ENCODE data around the gene TNFRSF4.

TNFRSF4 gene

DNA sequence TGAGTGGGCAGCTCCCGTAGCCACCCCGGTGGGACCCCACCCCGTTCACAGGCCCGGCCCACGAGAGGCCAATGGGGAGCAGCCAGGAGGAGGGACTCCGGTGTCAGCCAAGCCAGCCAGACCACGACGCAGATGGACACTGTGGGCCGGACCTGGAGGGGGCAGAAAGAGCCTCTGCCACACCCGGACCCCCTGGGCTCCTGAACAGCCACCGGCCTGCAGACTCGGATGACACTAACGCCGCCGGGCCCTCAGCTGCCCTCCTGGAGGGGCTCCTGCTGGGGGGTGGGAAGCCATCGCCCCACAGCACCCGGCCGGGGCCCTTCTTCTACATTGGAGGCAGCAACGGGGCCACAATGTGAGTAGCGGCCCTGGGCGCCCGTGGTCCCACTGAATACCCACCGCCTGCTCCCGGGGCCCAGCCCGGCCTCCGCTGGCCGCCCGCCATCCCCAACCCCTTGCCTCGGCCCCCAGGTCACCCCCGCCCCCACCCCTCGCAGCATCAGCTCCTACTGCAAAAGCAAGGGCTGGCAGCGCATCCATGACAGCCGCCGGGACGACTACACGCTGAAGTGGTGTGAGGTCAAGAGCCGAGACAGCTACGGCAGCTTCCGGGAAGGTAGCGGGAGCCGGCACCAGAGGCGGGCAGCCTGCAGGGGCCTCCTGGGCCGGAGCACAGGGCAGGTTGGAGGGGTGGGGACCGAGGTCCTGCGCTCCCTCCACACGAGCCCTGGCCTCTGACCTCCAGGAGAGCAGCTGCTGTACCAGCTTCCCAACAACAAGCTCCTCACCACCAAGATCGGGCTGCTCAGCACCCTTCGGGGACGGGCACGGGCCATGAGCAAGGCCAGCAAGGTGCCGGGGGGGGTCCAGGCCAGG, 33.7 kb downstream of the TNFRSF4 start:
- no peak overlapping the region for H3K4me3 ChIP-seq (ENCODE audit: low read length)
- no peak overlapping the region for H2BK120ac ChIP-seq (ENCODE audit: low read depth, low read length)
- no peak overlapping the region for H3K9ac ChIP-seq (ENCODE audit: low read length)
- no CpG with 5 or more reads among the region's 51 CpGs for WGBS (ENCODE audit: extremely low coverage, insufficient coverage, low lambda C conversion rate)
- no peaks in the 10 kb centered on the region for H3K27me3 ChIP-seq (ENCODE audit: insufficient read depth, low read length, poor library complexity)
- no peak overlapping the region for H2BK15ac ChIP-seq (replicated peaks; ENCODE audit: low read depth)
- H3K56ac ChIP-seq (ENCODE audit: low read length), result no peak overlapping the region
- H4K8ac ChIP-seq (ENCODE audit: low read depth, low read length), result no peak overlapping the region
- no peak overlapping the region for H4K5ac ChIP-seq (ENCODE audit: low read length)
- H2BK5ac ChIP-seq (ENCODE audit: low read length), result no peak overlapping the region
- no peak for DNase-seq
- no peaks in the 10 kb centered on the region for H3K79me1 ChIP-seq (ENCODE audit: low read length)
- H3K23ac ChIP-seq (ENCODE audit: low read length), result no peak overlapping the region
- H2AK5ac ChIP-seq (ENCODE audit: low read length), result no peak overlapping the region
- no peak overlapping the region for H3K4ac ChIP-seq (ENCODE audit: low read depth, low read length)
- H3K4me2 ChIP-seq (ENCODE audit: low read length), result no peak overlapping the region
- no peaks in the 10 kb centered on the region for H3K4me1 ChIP-seq (ENCODE audit: control insufficient read depth, low read depth, low read length)
- H3K36me3 ChIP-seq (ENCODE audit: control insufficient read depth, insufficient read depth, low read length), result no peaks in the 10 kb centered on the region
- H3K27ac ChIP-seq (ENCODE audit: low read depth, low read length), result no peak overlapping the region
- no peaks in the 10 kb centered on the region for H3K79me2 ChIP-seq (ENCODE audit: control insufficient read depth, insufficient read depth, low read length)
- H3K18ac ChIP-seq (ENCODE audit: low read length), result no peak overlapping the region

DNA sequence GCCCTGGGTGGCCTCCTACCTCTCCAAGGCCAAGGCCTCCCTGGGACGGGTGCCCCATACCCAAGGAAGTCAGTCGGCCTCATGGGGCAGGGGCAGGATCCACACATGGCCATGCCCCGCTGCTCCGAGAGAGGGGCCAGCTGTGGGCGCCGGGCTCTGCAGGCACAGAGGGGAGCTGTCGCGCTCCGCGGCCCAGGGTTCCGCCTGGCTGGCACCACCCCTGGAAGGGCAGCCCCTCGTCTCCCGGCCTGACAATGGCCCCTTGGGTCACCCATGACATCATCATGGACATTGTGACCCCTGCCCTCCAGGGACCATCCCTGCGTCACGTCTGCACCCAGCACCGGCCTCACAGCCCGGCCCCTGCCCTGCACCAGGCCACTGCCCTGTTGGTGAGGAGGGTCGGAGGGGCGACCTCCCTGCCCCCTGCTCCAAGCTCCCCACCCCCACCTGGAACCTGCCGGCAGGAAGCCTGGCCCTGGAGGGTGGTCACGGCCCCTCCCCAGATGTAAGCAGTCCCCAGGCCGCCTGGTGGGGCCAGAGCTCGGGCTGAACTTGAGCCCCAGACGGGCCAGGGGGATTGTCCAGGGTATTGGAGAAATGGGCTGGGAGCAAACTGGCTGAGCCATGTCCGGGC, 34.5 kb downstream of the TNFRSF4 start:
- H3K36me3 ChIP-seq (ENCODE audit: control insufficient read depth, insufficient read depth, low read length), result no peaks in the 10 kb centered on the region
- H2BK120ac ChIP-seq (ENCODE audit: low read depth, low read length), result no peak overlapping the region
- H2BK5ac ChIP-seq (ENCODE audit: low read length), result no peak overlapping the region
- WGBS (ENCODE audit: extremely low coverage, insufficient coverage, low lambda C conversion rate), result no CpG with 5 or more reads among the region's 25 CpGs
- H3K4me3 ChIP-seq (ENCODE audit: low read length), result no peak overlapping the region
- H3K23ac ChIP-seq (ENCODE audit: low read length), result no peak overlapping the region
- no peak overlapping the region for H2AK5ac ChIP-seq (ENCODE audit: low read length)
- H4K5ac ChIP-seq (ENCODE audit: low read length), result no peak overlapping the region
- no peaks in the 10 kb centered on the region for H3K27me3 ChIP-seq (ENCODE audit: insufficient read depth, low read length, poor library complexity)
- no peak overlapping the region for H4K8ac ChIP-seq (ENCODE audit: low read depth, low read length)
- no peak overlapping the region for H3K4ac ChIP-seq (ENCODE audit: low read depth, low read length)
- no peak overlapping the region for H2BK15ac ChIP-seq (replicated peaks; ENCODE audit: low read depth)
- no peak overlapping the region for H3K56ac ChIP-seq (ENCODE audit: low read length)
- H3K4me2 ChIP-seq (ENCODE audit: low read length), result no peak overlapping the region
- H3K79me2 ChIP-seq (ENCODE audit: control insufficient read depth, insufficient read depth, low read length), result no peaks in the 10 kb centered on the region
- H3K18ac ChIP-seq (ENCODE audit: low read length), result no peak overlapping the region
- no peaks in the 10 kb centered on the region for H3K79me1 ChIP-seq (ENCODE audit: low read length)
- no peak for DNase-seq
- H3K27ac ChIP-seq (ENCODE audit: low read depth, low read length), result no peak overlapping the region
- no peak overlapping the region for H3K9ac ChIP-seq (ENCODE audit: low read length)
- H3K4me1 ChIP-seq (ENCODE audit: control insufficient read depth, low read depth, low read length), result no peaks in the 10 kb centered on the region

DNA sequence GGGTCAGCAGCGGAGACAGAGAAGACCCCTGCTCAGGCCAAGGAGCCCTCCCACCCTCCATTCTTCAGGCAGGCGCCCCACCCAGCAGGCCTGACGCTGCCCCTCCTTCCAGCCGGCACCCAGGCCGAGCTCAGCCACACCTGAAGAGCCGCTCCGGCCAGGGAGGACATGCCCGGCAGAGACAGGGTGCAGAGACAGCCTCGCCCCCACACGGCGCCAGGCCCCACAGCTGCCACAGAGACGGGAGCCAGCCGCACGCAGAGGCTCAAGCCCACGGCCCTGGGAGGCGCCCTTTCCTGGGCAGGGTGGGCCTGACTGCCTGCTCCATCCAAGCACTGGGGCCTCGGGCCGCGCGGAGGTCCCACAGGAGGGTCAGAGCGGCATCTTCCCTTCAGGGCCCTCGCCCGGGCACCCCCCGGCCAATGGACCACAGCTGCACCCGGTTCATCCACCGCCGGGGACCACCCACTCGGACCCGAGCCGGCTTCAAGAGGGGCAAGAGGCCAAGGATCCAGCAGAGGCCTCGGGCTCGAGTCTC, 35.1 kb downstream of the TNFRSF4 start:
- DNase-seq, result no peak
- no peaks in the 10 kb centered on the region for H3K27me3 ChIP-seq (ENCODE audit: insufficient read depth, low read length, poor library complexity)
- WGBS (ENCODE audit: extremely low coverage, insufficient coverage, low lambda C conversion rate), result no CpG with 5 or more reads among the region's 32 CpGs

DNA sequence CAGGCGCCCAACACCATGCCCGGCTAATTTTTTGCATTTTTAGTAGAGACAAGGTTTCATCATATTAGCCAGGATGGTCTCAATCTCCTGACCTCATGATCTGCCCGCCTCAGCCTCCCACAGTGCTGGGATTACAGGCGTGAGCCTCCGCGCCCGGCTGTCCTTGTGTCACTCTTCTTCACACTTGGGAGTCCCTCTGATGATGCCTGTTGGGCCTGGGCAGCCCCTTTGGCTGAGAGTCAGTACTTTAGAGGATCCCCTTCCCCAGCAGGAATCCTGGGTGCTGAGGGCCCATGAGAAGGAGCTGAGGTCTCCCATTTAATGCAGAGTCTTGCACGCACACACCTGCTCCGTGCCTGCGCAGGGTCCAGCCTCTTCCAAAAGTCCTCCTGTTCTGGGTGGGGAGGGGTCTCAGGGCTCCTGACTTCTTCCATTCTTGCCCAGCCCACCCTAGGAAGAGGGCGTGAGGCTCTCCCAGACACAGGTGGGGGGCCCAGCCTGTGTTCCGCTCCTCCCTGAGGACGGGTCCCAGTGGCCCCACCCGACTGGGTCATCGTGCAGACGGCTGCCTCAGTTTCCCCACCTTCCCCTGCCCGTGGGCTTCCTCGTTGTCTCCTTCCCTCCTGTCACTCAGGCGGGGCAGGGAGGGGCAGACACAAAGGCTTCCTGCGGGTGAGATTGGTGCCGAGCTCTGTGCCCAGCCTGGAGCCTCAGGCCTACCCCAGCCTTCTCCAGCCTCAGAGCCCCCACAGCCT, 36.3 kb downstream of the TNFRSF4 start:
- Histone ChIP-seq H2AK5ac (ENCODE audit: low read length) (no peak overlapping the region), H2BK15ac (replicated peaks; ENCODE audit: low read depth) (no peak overlapping the region), H2BK120ac (ENCODE audit: low read depth, low read length) (no peak overlapping the region), H3K79me2 (ENCODE audit: control insufficient read depth, insufficient read depth, low read length) (no peaks in the 10 kb centered on the region), H3K27me3 (ENCODE audit: insufficient read depth, low read length, poor library complexity) (no peaks in the 10 kb centered on the region), H4K5ac (ENCODE audit: low read length) (no peak overlapping the region), H4K8ac (ENCODE audit: low read depth, low read length) (no peak overlapping the region), H3K4me3 (ENCODE audit: low read length) (no peak overlapping the region), H2BK5ac (ENCODE audit: low read length) (no peak overlapping the region), H3K23ac (ENCODE audit: low read length) (no peak overlapping the region), H3K79me1 (ENCODE audit: low read length) (no peaks in the 10 kb centered on the region), H3K36me3 (ENCODE audit: control insufficient read depth, insufficient read depth, low read length) (no peaks in the 10 kb centered on the region), H3K27ac (ENCODE audit: low read depth, low read length) (no peak overlapping the region), H3K4me1 (ENCODE audit: control insufficient read depth, low read depth, low read length) (no peaks in the 10 kb centered on the region), H3K56ac (ENCODE audit: low read length) (no peak overlapping the region), H3K4me2 (ENCODE audit: low read length) (no peak overlapping the region), H3K18ac (ENCODE audit: low read length) (no peak overlapping the region), H3K9ac (ENCODE audit: low read length) (no peak overlapping the region), H3K4ac (ENCODE audit: low read depth, low read length) (no peak overlapping the region)
- WGBS (ENCODE audit: extremely low coverage, insufficient coverage, low lambda C conversion rate), result no CpG with 5 or more reads among the region's 21 CpGs
- no peak for DNase-seq

More for the DNA sequence above, 35.1 kb downstream of the TNFRSF4 start:
- H3K18ac ChIP-seq (ENCODE audit: low read length), result no peak overlapping the region
- H3K56ac ChIP-seq (ENCODE audit: low read length), result no peak overlapping the region
- H3K27ac ChIP-seq (ENCODE audit: low read depth, low read length), result no peak overlapping the region
- no peaks in the 10 kb centered on the region for H3K36me3 ChIP-seq (ENCODE audit: control insufficient read depth, insufficient read depth, low read length)
- H3K9ac ChIP-seq (ENCODE audit: low read length), result no peak overlapping the region
- no peak overlapping the region for H2BK120ac ChIP-seq (ENCODE audit: low read depth, low read length)
- no peaks in the 10 kb centered on the region for H3K79me2 ChIP-seq (ENCODE audit: control insufficient read depth, insufficient read depth, low read length)
- no peak overlapping the region for H3K23ac ChIP-seq (ENCODE audit: low read length)
- H3K4ac ChIP-seq (ENCODE audit: low read depth, low read length), result no peak overlapping the region
- H2BK15ac ChIP-seq (replicated peaks; ENCODE audit: low read depth), result no peak overlapping the region
- H4K8ac ChIP-seq (ENCODE audit: low read depth, low read length), result no peak overlapping the region
- H2BK5ac ChIP-seq (ENCODE audit: low read length), result no peak overlapping the region
- H4K5ac ChIP-seq (ENCODE audit: low read length), result no peak overlapping the region
- no peak overlapping the region for H3K4me2 ChIP-seq (ENCODE audit: low read length)
- H3K79me1 ChIP-seq (ENCODE audit: low read length), result no peaks in the 10 kb centered on the region
- no peaks in the 10 kb centered on the region for H3K4me1 ChIP-seq (ENCODE audit: control insufficient read depth, low read depth, low read length)
- no peak overlapping the region for H3K4me3 ChIP-seq (ENCODE audit: low read length)
- H2AK5ac ChIP-seq (ENCODE audit: low read length), result no peak overlapping the region

DNA sequence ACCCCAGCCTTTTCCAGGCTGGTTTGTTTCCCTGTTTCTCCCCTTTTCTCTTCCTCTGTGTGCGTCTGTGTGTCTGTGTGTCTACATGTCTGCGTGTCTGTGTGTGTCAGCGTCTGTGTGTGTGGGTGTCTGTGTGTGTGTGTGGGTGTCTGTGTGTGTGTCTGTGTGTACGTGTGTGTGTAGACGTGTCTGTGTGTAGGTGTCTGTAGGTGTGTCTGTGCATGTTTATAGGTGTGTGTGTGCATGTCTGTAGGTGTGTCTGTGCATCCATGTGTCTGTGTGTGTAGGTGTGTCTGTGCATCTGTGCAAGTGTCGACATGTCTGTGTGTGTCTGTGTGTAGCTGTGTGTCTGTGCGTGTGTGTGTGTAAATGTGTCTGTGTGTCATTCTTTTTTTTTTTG, 37.0 kb downstream of the TNFRSF4 start:
- no peak overlapping the region for H4K5ac ChIP-seq (ENCODE audit: low read length)
- no peak overlapping the region for H3K56ac ChIP-seq (ENCODE audit: low read length)
- no peaks in the 10 kb centered on the region for H3K4me1 ChIP-seq (ENCODE audit: control insufficient read depth, low read depth, low read length)
- H2BK120ac ChIP-seq (ENCODE audit: low read depth, low read length), result no peak overlapping the region
- no peak overlapping the region for H3K9ac ChIP-seq (ENCODE audit: low read length)
- DNase-seq, result no peak
- H2AK5ac ChIP-seq (ENCODE audit: low read length), result no peak overlapping the region
- H3K27me3 ChIP-seq (ENCODE audit: insufficient read depth, low read length, poor library complexity), result no peaks in the 10 kb centered on the region
- H4K8ac ChIP-seq (ENCODE audit: low read depth, low read length), result no peak overlapping the region
- no peak overlapping the region for H3K27ac ChIP-seq (ENCODE audit: low read depth, low read length)
- no CpG with 5 or more reads among the region's 7 CpGs for WGBS (ENCODE audit: extremely low coverage, insufficient coverage, low lambda C conversion rate)
- no peak overlapping the region for H3K23ac ChIP-seq (ENCODE audit: low read length)
- no peak overlapping the region for H3K4ac ChIP-seq (ENCODE audit: low read depth, low read length)
- no peak overlapping the region for H3K18ac ChIP-seq (ENCODE audit: low read length)
- no peak overlapping the region for H2BK5ac ChIP-seq (ENCODE audit: low read length)
- no peaks in the 10 kb centered on the region for H3K79me2 ChIP-seq (ENCODE audit: control insufficient read depth, insufficient read depth, low read length)
- H3K79me1 ChIP-seq (ENCODE audit: low read length), result no peaks in the 10 kb centered on the region
- no peak overlapping the region for H3K4me2 ChIP-seq (ENCODE audit: low read length)
- no peak overlapping the region for H2BK15ac ChIP-seq (replicated peaks; ENCODE audit: low read depth)
- H3K4me3 ChIP-seq (ENCODE audit: low read length), result no peak overlapping the region
- no peaks in the 10 kb centered on the region for H3K36me3 ChIP-seq (ENCODE audit: control insufficient read depth, insufficient read depth, low read length)
